ENCODE data around the gene KIAA0408.

KIAA0408 gene

DNA sequence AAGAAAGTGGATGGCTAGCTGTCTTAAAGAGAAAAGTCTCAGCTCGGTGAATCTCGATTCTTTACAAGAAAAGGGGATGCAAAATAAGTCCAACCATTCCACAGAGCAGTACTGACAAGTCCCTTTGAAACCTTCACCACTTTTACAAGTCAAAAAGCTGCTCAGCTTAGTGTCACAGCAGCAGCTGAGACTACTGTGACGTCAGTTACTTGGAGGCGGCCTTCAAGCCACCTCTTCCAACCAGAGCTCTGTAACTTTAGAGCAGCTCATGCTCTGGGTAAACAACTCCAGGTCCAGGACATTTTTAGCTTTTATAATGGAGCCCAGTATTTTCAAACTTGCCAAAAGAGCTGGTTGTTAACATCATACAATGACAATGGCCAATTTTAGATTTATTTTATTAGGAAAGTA lies at the start of gene KIAA0408:
Gene KIAA0408 (minus strand): TSS at position 159 of the 411 bp plus-strand sequence. CDS start 5,408 bp downstream, outside the sequence.
- DNase-seq = no peak

GRCh38 chr6:127506894-127507293 lies 47.7 kb upstream of the KIAA0408 start:
- no peak for DNase-seq

DNA sequence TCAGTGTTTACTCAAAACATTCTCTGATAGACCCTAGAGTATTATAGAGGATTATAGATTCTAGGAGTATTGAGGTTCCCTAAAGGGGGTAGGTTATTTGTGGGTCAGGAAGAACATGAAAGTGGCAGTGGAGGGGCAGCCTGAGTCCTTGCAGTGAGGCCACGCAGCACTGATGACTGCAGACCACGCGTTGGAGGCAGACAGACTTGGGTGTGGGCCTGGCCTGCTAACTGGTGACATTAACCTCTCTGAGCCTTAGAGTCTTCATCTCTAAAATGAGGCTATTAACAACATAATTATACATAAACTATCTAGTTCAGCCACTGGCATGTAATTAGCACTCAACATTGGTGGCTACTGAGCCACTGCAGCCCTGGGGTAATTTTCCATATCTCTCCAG lies 43.8 kb upstream of the KIAA0408 start:
- no peak for DNase-seq

GRCh38 chr6:127497410-127497809 lies 38.2 kb upstream of the KIAA0408 start:
- no peak for DNase-seq

- DNase-seq = no peak
These were observed 37.3 kb upstream of the KIAA0408 start for GRCh38 chr6:127496471-127496870.

DNA sequence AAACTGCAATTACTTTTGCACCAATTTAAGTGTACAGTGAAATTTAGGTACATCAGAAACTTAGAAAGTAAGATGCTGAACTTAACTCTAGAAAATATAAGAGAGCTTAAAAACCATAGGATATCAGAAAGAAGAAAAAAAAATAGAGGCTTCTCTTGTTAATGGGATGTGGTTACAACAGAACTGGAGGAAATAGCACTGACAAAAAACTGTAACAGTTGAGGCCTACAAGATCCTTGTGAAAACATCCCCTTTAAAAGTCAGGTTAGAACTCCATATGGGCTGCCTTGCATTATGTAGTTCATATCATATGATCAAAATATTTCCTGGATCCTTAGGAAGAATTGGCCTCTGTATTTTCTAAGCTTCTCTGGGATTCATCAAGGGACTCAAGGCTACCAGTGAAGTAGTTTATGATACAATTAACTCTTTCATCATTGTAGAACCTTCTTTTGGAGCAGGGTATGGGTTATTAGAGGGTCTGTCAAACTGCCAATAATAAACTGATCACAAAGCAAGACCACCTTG lies 35.1 kb upstream of the KIAA0408 start:
- DNase-seq = no peak

- no peak for DNase-seq
These were observed 30.1 kb upstream of the KIAA0408 start for GRCh38 chr6:127489248-127489647.

DNA sequence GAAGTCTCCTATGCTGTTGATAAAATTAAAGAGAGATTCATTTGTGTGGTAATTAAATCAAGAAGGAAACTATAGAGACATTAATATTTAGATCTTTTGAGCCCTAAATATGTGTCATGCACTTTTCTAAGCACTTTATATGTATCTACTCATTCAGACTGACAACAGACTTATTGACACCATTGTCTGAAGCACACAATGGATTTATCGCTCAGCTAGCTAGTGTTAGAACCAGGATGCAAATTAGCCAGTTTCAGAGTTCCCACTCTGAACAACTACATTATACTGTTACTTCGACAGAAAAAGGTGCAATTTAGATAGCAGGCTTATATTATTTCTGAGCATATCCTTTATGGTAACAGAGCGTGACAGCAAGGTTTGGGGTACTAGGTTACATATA lies 27.7 kb upstream of the KIAA0408 start:
- no peak for DNase-seq

DNA sequence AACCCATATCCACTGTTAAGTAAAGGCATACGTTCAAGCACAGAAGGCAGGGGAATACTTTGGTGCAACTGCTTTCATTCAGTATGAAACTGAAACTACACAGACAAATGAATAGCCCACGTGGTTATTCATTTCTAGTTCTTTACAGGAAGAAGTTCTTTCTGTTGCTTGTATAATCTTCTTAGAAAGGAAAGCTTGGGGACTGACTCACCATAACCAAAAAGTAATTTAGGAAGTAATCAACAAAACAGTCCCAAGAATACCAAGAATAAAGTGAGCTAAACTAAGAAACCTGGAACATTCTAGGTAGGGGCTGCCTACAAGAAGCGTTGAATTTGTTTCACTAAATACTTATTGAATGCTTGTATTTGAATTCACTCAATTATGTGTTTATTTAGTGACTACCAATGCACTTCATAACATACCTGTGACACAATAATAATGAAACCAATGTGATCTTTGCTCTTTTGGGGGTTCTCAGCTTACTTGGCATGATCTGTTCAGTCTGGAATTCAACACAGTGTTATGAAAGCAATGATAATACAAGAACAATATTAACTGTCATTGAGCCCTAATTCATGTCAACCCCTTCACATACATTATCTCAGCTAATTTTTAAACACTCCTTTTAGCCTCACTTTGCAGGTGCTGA lies 25.1 kb upstream of the KIAA0408 start:
- no peak for DNase-seq

DNA sequence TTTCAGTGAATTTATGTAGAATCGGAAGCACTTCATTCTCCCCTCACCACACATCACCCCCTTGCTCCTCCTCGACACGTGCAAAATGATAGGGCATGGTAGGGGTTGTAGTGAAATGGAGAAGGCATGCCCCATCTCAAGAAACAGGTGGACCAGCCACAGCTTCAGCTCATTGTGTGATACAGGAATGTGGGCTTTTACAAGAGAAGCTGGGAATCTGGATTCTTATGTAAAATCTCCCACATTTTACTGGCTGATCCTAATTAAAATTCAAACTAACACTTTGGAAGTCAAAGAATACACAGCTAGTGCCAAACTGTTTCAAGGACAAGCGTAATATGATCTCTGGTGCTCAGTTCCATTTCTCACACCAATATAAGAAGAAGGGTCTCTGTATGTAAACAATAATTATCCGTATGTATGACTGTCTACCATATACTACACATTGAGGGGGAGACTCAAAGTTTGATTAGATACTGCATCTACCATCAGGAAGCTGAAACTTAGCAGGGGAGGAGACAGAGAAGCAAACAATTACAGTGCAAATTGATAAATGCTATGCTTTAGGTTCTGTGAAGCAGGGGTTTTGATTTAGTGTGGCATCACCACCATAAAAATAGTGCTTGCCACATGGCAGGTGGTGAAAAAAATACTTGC lies 24.3 kb upstream of the KIAA0408 start:
- no peak for DNase-seq

- no peak for DNase-seq
These were observed 23.1 kb upstream of the KIAA0408 start for GRCh38 chr6:127482325-127482724.

DNA sequence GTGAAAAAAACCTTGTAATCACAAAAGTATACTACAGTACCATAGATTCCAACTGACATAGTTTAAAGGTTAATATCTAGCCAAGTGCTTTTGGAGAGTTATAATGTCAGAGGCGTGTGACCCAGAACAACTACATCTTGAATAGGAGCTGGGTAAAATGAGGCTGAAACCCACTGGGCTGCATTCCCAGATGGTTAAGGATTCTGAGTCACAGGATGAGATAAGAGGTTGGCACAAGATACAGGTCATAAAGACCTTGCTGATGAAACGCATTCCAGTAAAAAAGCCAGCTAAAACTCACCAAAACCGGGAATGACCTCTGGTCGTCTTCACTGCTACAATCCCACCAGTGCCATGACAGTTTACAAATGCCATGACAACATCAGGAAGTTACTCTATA lies 22.4 kb upstream of the KIAA0408 start:
- no peak for DNase-seq

GRCh38 chr6:127481111-127481510 lies 21.9 kb upstream of the KIAA0408 start:
- DNase-seq = no peak

- DNase-seq = no peak
These were observed 18.5 kb upstream of the KIAA0408 start for GRCh38 chr6:127477658-127478057.

DNA sequence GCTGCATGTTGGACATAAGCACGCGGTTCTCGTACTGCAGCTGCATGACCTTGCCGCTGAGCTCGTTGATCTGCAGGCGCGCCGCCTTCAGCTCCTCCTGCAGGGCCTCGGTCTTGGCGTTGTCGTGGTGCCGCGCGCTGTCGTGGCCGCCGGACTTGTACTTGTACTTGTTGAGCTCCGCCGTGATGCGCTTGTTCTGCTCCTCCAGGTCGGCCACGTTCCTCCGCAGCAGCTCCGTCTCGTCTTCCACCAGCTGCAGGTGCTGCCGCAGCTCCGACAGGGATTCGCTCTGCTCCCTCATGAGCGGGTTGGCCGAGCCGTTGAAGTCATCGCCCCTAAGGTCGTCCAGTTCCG lies 16.6 kb upstream of the KIAA0408 start:
- no peak for DNase-seq

GRCh38 chr6:127475135-127475822 lies 16.1 kb upstream of the KIAA0408 start:
- DNase-seq = no peak

- DNase-seq = no peak
These were observed 12.4 kb upstream of the KIAA0408 start for GRCh38 chr6:127471379-127472255.

- DNase-seq = no peak
These were observed 9.7 kb upstream of the KIAA0408 start for GRCh38 chr6:127468936-127469335.

GRCh38 chr6:127466416-127466815 lies 7.2 kb upstream of the KIAA0408 start:
- DNase-seq = no peak

DNA sequence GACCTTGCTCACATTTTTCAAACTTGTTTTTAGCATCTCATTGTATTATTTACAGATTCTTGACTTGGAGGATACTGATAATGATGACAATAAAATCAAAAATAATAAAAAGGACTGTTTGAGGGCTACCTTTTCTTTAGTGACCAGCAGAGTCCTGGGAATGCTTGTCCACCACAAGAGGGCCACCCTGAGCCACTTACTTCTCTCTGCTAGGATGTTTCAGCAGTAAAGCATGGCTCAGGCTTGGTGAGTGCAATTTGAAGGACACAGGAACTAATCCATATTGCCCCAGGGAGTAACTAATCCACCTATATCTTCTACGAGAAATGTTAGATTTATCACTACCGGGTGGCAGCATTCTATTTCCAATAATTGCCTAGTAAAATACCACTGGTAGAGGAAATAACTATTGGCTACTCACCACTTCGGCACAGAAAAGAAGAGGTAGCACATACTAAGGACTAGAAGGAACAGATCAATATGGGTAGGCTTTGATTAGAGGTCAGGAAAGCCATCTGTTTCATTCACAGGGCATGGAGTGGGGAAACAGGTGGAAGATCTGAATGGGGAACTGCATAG lies 5.8 kb upstream of the KIAA0408 start:
- peak; percentile 3 for DNase-seq

GRCh38 chr6:127464161-127464880 lies 5.1 kb upstream of the KIAA0408 start:
- DNase-seq = no peak

GRCh38 chr6:127463056-127463455 lies 3.9 kb upstream of the KIAA0408 start:
- no peak for DNase-seq
